ENCODE results near the gene ELMO1.

The ELMO1 gene

DNA sequence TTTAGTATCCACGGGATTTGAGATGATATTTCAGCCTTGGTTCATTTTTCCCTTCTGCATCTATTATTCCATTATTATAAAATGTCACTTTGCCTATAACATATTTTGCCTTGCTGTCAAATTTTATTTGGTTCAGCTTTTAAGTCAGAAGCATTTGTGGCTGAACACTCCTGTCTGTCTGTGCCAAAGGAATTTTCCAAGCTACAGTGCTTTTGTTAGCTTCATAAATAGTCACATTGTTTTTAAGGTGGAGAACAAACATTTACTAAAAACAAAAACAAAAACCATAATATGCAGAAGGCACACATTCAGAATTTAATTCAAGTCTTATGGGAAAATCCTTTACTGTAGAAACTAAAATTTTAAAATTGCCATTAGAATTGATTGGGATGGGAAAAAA is 33.8 kb upstream of the ELMO1 start:
- H3K9me3 ChIP-seq (ENCODE audit: low read length) = no peaks in the 10 kb centered on the region
- H3K36me3 ChIP-seq (ENCODE audit: insufficient read depth, low read length) = no peaks in the 10 kb centered on the region
- H3K4me1 ChIP-seq (ENCODE audit: insufficient read depth, low read length) = peaks cover 44% of the 10 kb centered on the region
- H3K4me3 ChIP-seq (ENCODE audit: low read length) = no peak overlapping the region
- no peak overlapping the region for H2AFZ ChIP-seq (ENCODE audit: low read depth, low read length)
- no peaks in the 10 kb centered on the region for H3K27me3 ChIP-seq (ENCODE audit: insufficient read depth, low read length)

DNA sequence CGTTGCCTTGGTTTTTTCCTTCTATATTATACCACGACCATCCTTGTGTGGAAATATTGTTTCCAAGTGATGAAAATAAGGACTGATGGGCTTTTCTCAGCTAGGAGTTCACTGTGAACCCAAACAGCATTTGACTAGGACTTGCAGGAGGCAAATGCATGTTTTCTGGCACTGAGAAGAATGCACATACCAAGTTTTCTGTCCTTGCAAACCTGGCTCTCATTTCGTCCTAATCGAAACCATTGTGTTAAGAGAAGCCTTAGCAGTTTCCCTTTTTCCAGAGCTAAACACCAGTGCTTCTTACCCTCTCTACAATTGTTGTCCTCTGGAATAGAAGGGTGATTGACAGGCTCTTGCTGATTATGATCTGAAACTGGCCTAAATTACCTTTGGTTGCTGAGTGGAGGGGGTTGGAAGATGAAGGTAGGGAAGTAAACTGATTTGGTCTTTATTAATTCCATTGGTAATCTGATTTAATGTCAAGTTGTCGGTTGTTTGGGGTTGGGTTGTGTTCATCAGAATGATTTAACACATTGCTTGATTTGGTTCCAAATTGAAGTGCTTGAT is 33.1 kb upstream of the ELMO1 start:
- no peak overlapping the region for H2AFZ ChIP-seq (ENCODE audit: low read depth, low read length)
- H3K9me3 ChIP-seq (ENCODE audit: low read length) = no peaks in the 10 kb centered on the region
- no peaks in the 10 kb centered on the region for H3K27me3 ChIP-seq (ENCODE audit: insufficient read depth, low read length)
- peaks cover 50% of the 10 kb centered on the region for H3K4me1 ChIP-seq (ENCODE audit: insufficient read depth, low read length)
- no peak overlapping the region for H3K4me3 ChIP-seq (ENCODE audit: low read length)
- no peaks in the 10 kb centered on the region for H3K36me3 ChIP-seq (ENCODE audit: insufficient read depth, low read length)

DNA sequence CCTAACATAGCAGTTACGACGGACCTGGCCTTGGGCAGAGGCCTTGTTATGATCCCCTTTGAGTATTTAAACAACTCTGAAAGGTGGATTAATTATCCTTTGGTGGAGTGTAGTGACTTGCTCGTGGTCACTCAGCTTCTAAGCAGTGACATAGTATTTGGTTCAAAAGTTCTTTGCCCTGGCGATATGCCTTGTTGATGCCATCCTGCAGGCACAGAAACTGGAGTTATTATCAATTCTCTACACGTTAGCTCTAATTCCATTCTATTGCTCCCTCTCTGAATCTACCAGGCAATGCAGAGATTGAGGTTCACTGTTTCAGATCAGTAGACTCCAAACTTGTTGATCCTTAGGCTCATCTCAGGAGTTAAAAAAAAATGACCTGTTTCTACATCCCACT is 32.5 kb upstream of the ELMO1 start:
- Histone ChIP-seq H3K36me3 (ENCODE audit: insufficient read depth, low read length) (no peaks in the 10 kb centered on the region), H2AFZ (ENCODE audit: low read depth, low read length) (no peak overlapping the region), H3K4me3 (ENCODE audit: low read length) (no peak overlapping the region), H3K27me3 (ENCODE audit: insufficient read depth, low read length) (no peaks in the 10 kb centered on the region), H3K4me1 (ENCODE audit: insufficient read depth, low read length) (peaks cover 57% of the 10 kb centered on the region), H3K9me3 (ENCODE audit: low read length) (no peaks in the 10 kb centered on the region)

DNA sequence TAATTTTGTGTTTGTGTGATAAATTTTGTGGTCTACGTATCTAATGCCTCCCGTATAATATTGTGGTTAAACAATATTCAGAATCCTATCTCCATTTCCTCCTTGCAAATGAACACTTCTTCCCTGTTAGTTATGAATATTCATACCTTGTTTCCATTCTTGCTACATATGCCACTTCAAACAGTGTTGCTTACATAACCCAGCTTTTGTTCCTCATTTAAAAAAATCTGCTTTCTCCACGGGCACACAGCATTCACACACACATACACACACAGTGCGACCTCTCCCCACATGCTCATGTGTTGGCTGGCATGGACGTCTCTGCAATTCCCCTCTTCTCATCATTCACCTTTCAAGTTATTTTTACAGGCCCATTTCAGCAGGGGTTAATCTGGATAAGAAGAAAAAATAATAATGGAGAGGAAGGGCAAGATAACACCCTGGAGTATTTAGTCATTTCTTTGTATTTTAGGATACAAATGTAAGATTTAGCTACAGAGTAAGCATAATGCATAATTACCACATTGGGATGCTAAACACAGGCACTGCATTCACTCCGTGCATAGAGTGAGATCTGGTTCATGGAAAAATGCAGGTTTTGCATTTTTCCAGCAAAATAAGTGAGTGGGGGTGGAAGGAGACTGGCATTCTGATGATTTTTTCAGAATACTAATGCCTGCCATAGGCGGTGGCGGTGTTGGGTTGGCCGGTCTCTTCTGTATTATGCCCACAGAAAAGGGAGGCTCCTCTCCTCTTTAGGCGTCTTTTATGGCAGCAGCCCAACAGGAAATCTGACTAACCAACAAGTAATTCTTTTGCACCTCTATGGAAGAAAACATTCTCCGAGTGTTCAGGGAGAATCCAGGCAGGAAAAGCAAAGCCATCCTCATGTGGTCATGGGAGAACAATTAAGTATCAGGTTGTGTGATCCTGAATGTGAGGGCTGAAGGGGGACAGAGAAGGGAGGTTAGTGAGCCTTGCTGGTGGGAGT is 31.7 kb upstream of the ELMO1 start:
- no peaks in the 10 kb centered on the region for H3K9me3 ChIP-seq (ENCODE audit: low read length)
- H2AFZ ChIP-seq (ENCODE audit: low read depth, low read length) = no peak overlapping the region
- no peak overlapping the region for H3K4me3 ChIP-seq (ENCODE audit: low read length)
- no peaks in the 10 kb centered on the region for H3K36me3 ChIP-seq (ENCODE audit: insufficient read depth, low read length)
- H3K27me3 ChIP-seq (ENCODE audit: insufficient read depth, low read length) = no peaks in the 10 kb centered on the region
- peaks cover 59% of the 10 kb centered on the region for H3K4me1 ChIP-seq (ENCODE audit: insufficient read depth, low read length)

DNA sequence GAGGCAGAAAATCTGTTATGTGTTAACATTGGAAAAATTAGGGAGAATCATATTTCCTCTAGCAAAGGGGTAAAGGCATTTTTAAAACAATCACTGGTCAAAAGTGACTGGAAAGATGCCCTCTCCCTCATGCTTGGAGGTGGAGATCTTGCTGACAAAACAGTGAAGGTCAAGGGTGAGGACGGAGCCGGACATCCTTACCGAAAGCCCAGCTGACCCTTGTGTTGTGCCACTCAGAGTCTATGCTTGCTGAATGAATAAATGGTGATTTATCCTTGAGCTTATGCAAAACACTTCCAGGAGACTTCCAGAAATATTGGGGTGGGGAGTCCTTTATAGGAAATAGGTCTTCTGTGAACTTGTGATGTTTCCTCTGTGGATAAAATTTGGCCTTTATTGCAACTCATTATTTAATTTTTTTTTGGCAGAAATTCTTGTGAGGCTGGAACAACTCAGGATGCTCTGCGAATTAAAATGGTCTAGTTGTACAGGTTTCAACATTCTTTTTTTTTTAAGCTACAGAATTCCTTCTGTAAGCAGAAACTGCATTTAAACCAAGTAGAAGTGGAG is 28.3 kb upstream of the ELMO1 start:
- Histone ChIP-seq H3K4me3 (ENCODE audit: low read length) (no peak overlapping the region), H2AFZ (ENCODE audit: low read depth, low read length) (no peak overlapping the region), H3K27me3 (ENCODE audit: insufficient read depth, low read length) (no peaks in the 10 kb centered on the region), H3K9me3 (ENCODE audit: low read length) (no peaks in the 10 kb centered on the region), H3K4me1 (ENCODE audit: insufficient read depth, low read length) (peaks cover 30% of the 10 kb centered on the region), H3K36me3 (ENCODE audit: insufficient read depth, low read length) (no peaks in the 10 kb centered on the region)

DNA sequence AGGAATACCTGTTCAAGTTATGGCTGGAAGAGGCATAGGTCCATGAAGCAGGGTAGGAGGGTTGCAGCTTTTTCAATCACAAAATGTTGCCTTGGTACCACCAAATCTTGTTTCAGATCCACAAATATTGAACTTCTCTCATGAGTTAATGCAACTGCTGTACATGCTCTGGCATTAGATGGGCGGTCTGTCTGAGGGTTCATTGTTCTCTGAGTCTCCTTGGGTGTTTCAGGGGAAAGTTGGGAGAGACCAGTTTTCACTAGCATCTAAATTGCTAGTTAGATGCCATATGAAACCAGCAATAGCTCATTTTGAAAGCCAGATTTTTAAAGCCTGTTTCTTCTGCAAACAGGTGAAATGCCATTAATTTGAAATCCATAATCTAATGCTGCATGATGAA is 27.8 kb upstream of the ELMO1 start:
- no peaks in the 10 kb centered on the region for H3K36me3 ChIP-seq (ENCODE audit: insufficient read depth, low read length)
- peaks cover 27% of the 10 kb centered on the region for H3K4me1 ChIP-seq (ENCODE audit: insufficient read depth, low read length)
- H3K4me3 ChIP-seq (ENCODE audit: low read length) = no peak overlapping the region
- H2AFZ ChIP-seq (ENCODE audit: low read depth, low read length) = no peak overlapping the region
- H3K27me3 ChIP-seq (ENCODE audit: insufficient read depth, low read length) = no peaks in the 10 kb centered on the region
- H3K9me3 ChIP-seq (ENCODE audit: low read length) = no peaks in the 10 kb centered on the region

DNA sequence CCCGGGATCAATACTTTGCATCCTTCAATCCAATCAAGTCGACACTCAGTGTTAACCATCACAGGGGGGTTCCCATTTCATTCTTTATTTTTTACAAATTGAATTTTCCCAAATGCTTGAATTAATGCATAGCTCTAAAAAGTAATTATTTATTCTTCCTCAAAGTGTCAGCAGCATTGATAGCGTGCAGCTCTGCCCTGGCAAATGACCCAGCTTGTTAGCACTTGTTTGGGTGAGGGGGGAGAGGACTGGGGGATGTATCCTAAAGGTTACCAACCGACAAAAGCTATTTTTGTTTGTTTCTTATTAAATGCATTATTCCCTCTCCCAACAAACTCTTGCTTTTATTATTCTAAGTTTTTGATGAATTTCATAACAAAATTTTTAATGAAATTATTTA is 27.0 kb upstream of the ELMO1 start:
- H3K9me3 ChIP-seq (ENCODE audit: low read length) = no peaks in the 10 kb centered on the region
- H3K36me3 ChIP-seq (ENCODE audit: insufficient read depth, low read length) = no peaks in the 10 kb centered on the region
- no peak overlapping the region for H3K4me3 ChIP-seq (ENCODE audit: low read length)
- H3K4me1 ChIP-seq (ENCODE audit: insufficient read depth, low read length) = peaks cover 23% of the 10 kb centered on the region
- H2AFZ ChIP-seq (ENCODE audit: low read depth, low read length) = no peak overlapping the region
- no peaks in the 10 kb centered on the region for H3K27me3 ChIP-seq (ENCODE audit: insufficient read depth, low read length)

DNA sequence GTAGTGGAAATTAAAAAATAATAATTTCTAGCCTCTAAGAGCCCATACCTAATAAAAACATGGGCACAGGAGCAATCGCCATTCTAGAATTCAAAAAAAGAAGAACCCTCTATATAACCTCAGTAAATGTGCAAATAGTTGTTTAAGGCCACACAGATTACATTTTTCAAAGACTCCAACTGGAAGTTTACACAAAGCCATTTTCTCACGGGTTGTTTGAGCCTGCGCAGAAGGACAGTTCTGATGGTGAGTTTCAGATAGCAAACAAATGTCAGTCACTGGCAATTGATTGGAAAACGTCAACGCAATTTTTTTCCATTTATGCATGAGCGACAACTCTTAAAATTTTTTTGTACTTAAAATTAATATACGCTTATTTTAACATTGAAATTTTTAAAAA is 23.0 kb upstream of the ELMO1 start:
- Histone ChIP-seq H3K4me3 (ENCODE audit: low read length) (no peak overlapping the region), H3K27me3 (ENCODE audit: insufficient read depth, low read length) (no peaks in the 10 kb centered on the region), H2AFZ (ENCODE audit: low read depth, low read length) (no peak overlapping the region), H3K9me3 (ENCODE audit: low read length) (peaks cover 2% of the 10 kb centered on the region), H3K36me3 (ENCODE audit: insufficient read depth, low read length) (no peaks in the 10 kb centered on the region), H3K4me1 (ENCODE audit: insufficient read depth, low read length) (peaks cover 7% of the 10 kb centered on the region)

DNA sequence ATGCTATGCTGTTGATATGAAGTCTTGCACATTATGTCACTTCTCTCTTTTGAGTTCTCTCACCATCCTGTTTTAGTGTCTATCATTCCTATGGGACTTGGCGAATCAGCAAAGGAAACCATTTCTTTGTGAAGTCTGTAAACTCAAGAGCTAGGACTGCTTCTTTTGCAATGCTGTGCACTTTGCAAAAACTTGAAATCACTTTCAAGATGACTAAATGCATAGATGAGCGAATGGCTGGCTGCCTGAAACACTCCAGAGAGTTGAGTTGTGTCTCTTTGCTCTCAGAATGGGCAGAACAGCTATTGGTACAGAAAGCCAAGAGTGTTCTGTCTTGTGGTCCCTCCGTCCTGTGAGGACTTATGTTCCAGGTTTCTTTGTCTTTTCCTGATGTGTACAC is 18.3 kb upstream of the ELMO1 start:
- Histone ChIP-seq H3K36me3 (ENCODE audit: insufficient read depth, low read length) (no peaks in the 10 kb centered on the region), H3K4me1 (ENCODE audit: insufficient read depth, low read length) (no peaks in the 10 kb centered on the region), H3K27me3 (ENCODE audit: insufficient read depth, low read length) (no peaks in the 10 kb centered on the region), H3K9me3 (ENCODE audit: low read length) (peaks cover 2% of the 10 kb centered on the region), H2AFZ (ENCODE audit: low read depth, low read length) (no peak overlapping the region), H3K4me3 (ENCODE audit: low read length) (no peak overlapping the region)

DNA sequence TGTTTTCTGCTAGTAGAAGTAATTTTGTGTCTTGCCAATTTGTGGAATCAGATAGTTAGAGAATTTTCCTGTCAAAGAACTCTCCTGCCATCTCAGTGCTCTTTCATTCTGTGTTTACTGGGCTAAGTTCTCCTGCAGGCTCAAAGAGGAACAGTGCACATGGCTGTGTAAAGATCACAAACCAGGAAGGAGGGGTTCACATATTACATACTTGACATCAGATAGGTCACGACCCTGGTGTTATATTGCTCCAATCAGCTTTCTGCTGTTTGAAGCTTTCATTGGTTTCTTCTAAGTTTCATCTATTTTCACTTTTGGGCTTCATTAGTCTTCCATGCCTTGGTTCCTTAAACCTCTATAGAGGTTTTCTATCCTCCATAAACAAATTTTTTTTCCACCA is 13.5 kb upstream of the ELMO1 start:
- Histone ChIP-seq H3K4me1 (ENCODE audit: insufficient read depth, low read length) (no peaks in the 10 kb centered on the region), H2AFZ (ENCODE audit: low read depth, low read length) (no peak overlapping the region), H3K9me3 (ENCODE audit: low read length) (no peaks in the 10 kb centered on the region), H3K36me3 (ENCODE audit: insufficient read depth, low read length) (no peaks in the 10 kb centered on the region), H3K4me3 (ENCODE audit: low read length) (no peak overlapping the region), H3K27me3 (ENCODE audit: insufficient read depth, low read length) (no peaks in the 10 kb centered on the region)

DNA sequence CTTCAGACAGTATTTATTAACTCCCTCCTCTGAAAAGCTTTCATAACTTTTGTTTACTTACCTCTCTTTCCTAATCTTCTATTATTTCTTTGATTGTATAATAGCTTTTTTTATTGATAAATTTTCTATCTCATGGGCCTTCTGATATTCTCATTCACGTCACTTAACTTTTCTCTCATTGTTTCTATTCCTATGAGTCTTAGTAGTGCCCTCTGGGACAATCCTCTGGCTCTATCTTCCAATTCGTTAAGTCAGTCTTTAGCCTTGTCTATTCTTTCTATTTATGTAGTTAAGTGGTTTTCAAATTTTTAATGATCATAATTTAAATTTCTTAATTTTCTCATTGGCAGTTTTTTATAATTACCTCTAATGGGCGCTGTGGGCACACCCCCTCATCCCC is 6.4 kb upstream of the ELMO1 start:
- Histone ChIP-seq H2AFZ (ENCODE audit: low read depth, low read length) (no peak overlapping the region), H3K36me3 (ENCODE audit: insufficient read depth, low read length) (no peaks in the 10 kb centered on the region), H3K4me3 (ENCODE audit: low read length) (no peak overlapping the region), H3K27me3 (ENCODE audit: insufficient read depth, low read length) (no peaks in the 10 kb centered on the region), H3K9me3 (ENCODE audit: low read length) (no peaks in the 10 kb centered on the region), H3K4me1 (ENCODE audit: insufficient read depth, low read length) (peaks cover 11% of the 10 kb centered on the region)

DNA sequence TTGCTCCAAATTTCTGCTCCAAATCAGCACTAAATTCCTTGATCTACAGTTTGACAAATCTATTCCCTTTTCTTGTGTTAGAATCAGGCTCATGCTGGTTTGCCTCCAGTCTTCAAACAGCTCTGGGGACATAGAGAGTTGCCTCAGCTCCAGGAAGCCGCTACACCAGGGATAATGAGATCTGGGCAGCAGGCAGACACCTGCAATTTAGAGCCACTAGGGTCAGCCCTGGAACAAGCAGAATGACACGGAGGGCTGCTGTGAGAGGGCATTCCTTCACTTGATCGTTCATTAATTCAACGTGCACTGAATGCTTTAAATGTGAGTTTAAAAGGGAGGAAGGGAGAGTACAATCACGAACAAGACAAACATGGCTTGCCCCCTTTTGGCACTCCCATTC is 3.7 kb upstream of the ELMO1 start:
- Histone ChIP-seq H3K4me1 (ENCODE audit: insufficient read depth, low read length) (peaks cover 19% of the 10 kb centered on the region), H2AFZ (ENCODE audit: low read depth, low read length) (no peak overlapping the region), H3K4me3 (ENCODE audit: low read length) (no peak overlapping the region), H3K9me3 (ENCODE audit: low read length) (no peaks in the 10 kb centered on the region), H3K36me3 (ENCODE audit: insufficient read depth, low read length) (no peaks in the 10 kb centered on the region), H3K27me3 (ENCODE audit: insufficient read depth, low read length) (no peaks in the 10 kb centered on the region)

DNA sequence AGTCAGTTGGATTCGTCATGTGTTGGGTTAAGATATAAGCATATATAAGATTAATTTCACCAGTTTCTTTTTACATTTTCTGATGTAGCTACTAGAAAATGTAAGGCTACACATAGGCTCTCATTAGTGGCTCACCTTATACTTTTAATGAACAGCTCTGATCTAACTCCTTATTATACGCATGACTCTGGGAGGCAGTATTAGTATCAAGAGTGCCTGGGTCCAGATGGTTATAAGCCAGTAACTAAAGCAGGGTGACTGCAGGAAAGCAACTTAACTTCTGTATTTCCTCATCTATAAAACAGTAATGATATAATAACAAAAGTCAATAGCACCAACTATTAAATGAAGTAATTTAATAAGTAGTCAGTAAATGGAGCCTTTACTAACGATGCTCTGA is 1.4 kb upstream of the ELMO1 start:
- H3K4me3 ChIP-seq (ENCODE audit: low read length) = no peak overlapping the region
- peaks cover 24% of the 10 kb centered on the region for H3K4me1 ChIP-seq (ENCODE audit: insufficient read depth, low read length)
- H3K27me3 ChIP-seq (ENCODE audit: insufficient read depth, low read length) = no peaks in the 10 kb centered on the region
- H3K36me3 ChIP-seq (ENCODE audit: insufficient read depth, low read length) = no peaks in the 10 kb centered on the region
- H3K9me3 ChIP-seq (ENCODE audit: low read length) = no peaks in the 10 kb centered on the region
- H2AFZ ChIP-seq (ENCODE audit: low read depth, low read length) = no peak overlapping the region
